Hepatocyte (in vitro differentiated cells): ENCODE results near the gene GALNT15. TPM values are rescaled to one million over a fixed set of nuclear protein-coding genes. Genes with fewer than 3 reads are reported as not detected.

ENCODE experiments used
- DNase-seq: peaks from one replicate; pipeline ENCODE4 v3.0.0-alpha.2; 2016; ENCODE audit warnings: low spot score
- H2AFZ ChIP-seq: fragments of 200-600 bp; sonication (generic); 2 replicates; pipeline ENCODE4 v1.6.0; 2016; ENCODE audit warnings: antibody characterized with exemption, mild to moderate bottlenecking
- H3K27ac ChIP-seq: fragments of 200-600 bp; sonication (generic); 2 replicates; pipeline ENCODE4 v1.5.1; 2016; ENCODE audit warnings: mild to moderate bottlenecking
- H3K27me3 ChIP-seq: fragments of 200-600 bp; sonication (generic); 2 replicates; pipeline ENCODE4 v1.6.1; 2016
- H3K36me3 ChIP-seq: fragments of 200-600 bp; sonication (generic); replicated peaks from 2 replicates; pipeline ENCODE4 v1.5.1; 2016; ENCODE audit warnings: low read depth; ENCODE audit not compliant: insufficient read depth
- H3K4me1 ChIP-seq: fragments of 200-600 bp; sonication (generic); 2 replicates; pipeline ENCODE4 v1.5.1; 2016; ENCODE audit warnings: mild to moderate bottlenecking, moderate library complexity; ENCODE audit not compliant: insufficient read depth
- H3K4me2 ChIP-seq: fragments of 200-600 bp; sonication (generic); 2 replicates; pipeline ENCODE4 v1.6.0; 2016
- H3K4me3 ChIP-seq: fragments of 200-600 bp; sonication (generic); 2 replicates; pipeline ENCODE4 v1.5.1; 2016; ENCODE audit warnings: mild to moderate bottlenecking
- H3K79me2 ChIP-seq: fragments of 200-600 bp; sonication (generic); 2 replicates; pipeline ENCODE4 v1.6.0; 2017; ENCODE audit warnings: mild to moderate bottlenecking
- H3K9me2 ChIP-seq: fragments of 200-600 bp; sonication (generic); replicated peaks from 2 replicates; pipeline ENCODE4 v1.6.0; 2017; ENCODE audit warnings: mild to moderate bottlenecking; ENCODE audit not compliant: insufficient read depth
- H3K9me3 ChIP-seq: fragments of 200-600 bp; sonication (generic); 2 replicates; pipeline ENCODE4 v1.5.1; 2016; ENCODE audit warnings: low read depth, mild to moderate bottlenecking
- H4K20me1 ChIP-seq: fragments of 200-600 bp; sonication (generic); 2 replicates; pipeline ENCODE4 v1.6.0; 2016; ENCODE audit warnings: mild to moderate bottlenecking; ENCODE audit not compliant: insufficient read depth, poor library complexity, severe bottlenecking
- EZH2 ChIP-seq: fragments of 200-600 bp; sonication (generic); IDR thresholded peaks from 2 replicates; pipeline ENCODE4 v1.6.1; 2016; ENCODE audit warnings: antibody characterized with exemption, mild to moderate bottlenecking, borderline replicate concordance
- EZH2phosphoT487 ChIP-seq: fragments of 200-600 bp; sonication (generic); IDR thresholded peaks from one replicate; pipeline ENCODE4 v1.6.1; 2018; ENCODE audit warnings: antibody characterized with exemption, mild to moderate bottlenecking, low read depth, moderate library complexity; ENCODE audit not compliant: unreplicated experiment, severe bottlenecking
- WGBS: methylation state at CpG from one replicate; pipeline ENCODE4 v1.1.6; 2016; ENCODE audit warnings: low lambda C conversion rate; ENCODE audit errors: missing lambda C conversion rate; 5-methylcytosine and 5-hydroxymethylcytosine counted together
- polyA plus RNA-seq: library from polyadenylated mRNA; unstranded; fragments of >200 nt; fragmentation: Nextera tagmentation; extraction: Ambion mirVana; gene quantifications from 2 replicates; pipeline ENCODE4 v1.2.1, GENCODE V29; 2016
- total RNA-seq: library from RNA; depleted of rRNA; stranded (reverse); fragments of >200 nt; gene quantifications from 2 replicates; pipeline ENCODE4 v1.2.3, GENCODE V29; 2014
- TF ChIP-seq, protein P1 (sequence below): fragments of 200-600 bp; sonication (generic); IDR thresholded peaks from 2 replicates; pipeline ENCODE4 v1.5.1; 2016; ENCODE audit warnings: antibody characterized with exemption, mild to moderate bottlenecking; ENCODE audit not compliant: poor library complexity

The GALNT15 gene
- total and polyA plus RNA-seq, 2 experiments from 2014 or later = 1.1 to 1.4 TPM

DNA sequence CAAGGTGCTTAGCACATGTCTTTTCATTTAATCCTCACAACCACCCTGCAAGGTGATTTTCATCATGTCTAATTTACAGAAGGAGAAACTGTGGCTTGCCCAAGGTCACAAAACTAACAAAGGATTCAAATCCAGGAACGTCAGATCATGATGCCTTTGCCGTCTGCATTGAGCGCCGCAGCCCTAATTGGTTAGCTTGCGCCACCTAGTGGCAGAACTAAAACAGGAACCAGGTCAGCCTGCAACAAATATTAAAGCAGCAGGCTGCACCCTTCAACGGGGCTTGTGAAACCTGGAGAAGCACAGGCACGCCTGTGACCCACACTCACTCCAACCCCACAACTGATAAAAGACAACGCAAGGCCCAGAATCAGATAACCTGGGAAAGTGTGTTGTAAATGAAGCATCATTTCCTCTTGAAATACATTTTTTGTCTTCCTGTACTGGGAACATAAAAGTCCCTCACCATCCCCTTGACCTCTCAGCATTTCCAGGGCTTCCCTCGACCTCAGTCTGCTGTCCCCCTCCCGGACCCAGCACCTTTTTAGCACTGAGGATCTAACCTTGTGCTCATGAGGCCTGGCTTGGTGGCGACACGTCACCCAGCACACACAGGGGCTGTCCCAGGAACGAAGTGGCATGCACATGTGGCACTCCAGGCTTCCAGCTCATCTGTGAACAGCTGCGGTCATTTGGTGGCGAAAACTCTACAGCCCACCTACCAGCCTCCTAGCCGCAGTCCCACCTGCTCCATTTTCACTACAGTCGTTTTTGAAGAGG lies 73.0 kb downstream of the GALNT15 start:
- Histone ChIP-seq H3K4me2 (no peak overlapping the region), H3K4me3 (no peak overlapping the region), H4K20me1 (no peaks in the 10 kb centered on the region), H3K9me3 (no peaks in the 10 kb centered on the region), H3K79me2 (no peaks in the 10 kb centered on the region), H3K36me3 (no peaks in the 10 kb centered on the region), H3K4me1 (peaks cover 8% of the 10 kb centered on the region), H3K27me3 (no peaks in the 10 kb centered on the region), H3K9me2 (no peaks in the 10 kb centered on the region), H2AFZ (no peak overlapping the region), H3K27ac (no peak overlapping the region)
- DNase-seq = peak; percentile 92
- 36% methylated on average over 17 of the region's 17 CpGs for WGBS
- TF ChIP-seq EZH2 (no peak), EZH2phosphoT487 (no peak)
- TF ChIP-seq, protein P1, sequence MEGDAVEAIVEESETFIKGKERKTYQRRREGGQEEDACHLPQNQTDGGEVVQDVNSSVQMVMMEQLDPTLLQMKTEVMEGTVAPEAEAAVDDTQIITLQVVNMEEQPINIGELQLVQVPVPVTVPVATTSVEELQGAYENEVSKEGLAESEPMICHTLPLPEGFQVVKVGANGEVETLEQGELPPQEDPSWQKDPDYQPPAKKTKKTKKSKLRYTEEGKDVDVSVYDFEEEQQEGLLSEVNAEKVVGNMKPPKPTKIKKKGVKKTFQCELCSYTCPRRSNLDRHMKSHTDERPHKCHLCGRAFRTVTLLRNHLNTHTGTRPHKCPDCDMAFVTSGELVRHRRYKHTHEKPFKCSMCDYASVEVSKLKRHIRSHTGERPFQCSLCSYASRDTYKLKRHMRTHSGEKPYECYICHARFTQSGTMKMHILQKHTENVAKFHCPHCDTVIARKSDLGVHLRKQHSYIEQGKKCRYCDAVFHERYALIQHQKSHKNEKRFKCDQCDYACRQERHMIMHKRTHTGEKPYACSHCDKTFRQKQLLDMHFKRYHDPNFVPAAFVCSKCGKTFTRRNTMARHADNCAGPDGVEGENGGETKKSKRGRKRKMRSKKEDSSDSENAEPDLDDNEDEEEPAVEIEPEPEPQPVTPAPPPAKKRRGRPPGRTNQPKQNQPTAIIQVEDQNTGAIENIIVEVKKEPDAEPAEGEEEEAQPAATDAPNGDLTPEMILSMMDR = peak; percentile 98

DNA sequence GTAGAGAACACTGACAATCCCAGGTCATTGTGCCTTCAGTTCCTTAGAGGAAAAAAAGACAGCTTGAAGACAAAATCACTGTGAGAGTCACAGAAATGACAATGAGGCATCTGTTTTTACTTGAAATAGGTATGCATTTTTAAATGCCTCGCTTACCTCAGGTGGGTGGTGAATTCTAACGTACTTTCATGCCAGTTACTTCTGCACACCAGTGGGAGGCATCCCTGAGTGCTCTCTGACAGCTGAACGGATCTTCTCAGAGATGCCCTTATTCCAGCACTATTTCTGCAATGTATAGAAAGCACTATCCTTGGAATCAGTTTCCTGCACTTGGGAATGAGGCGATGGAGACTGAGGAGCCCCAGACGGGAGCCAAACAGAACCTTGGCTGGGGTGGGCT lies 74.1 kb downstream of the GALNT15 start:
- no peaks in the 10 kb centered on the region for H3K9me2 ChIP-seq
- H3K4me1 ChIP-seq = peaks cover 18% of the 10 kb centered on the region
- H3K4me3 ChIP-seq = no peak overlapping the region
- H3K79me2 ChIP-seq = no peaks in the 10 kb centered on the region
- H3K36me3 ChIP-seq = no peaks in the 10 kb centered on the region
- TF ChIP-seq, protein P1 = no peak
- TF ChIP-seq EZH2phosphoT487 (no peak), EZH2 (no peak)
- H3K4me2 ChIP-seq = no peak overlapping the region
- WGBS = 83% methylated on average over 5 of the region's 5 CpGs
- no peaks in the 10 kb centered on the region for H3K27me3 ChIP-seq
- H3K27ac ChIP-seq = no peak overlapping the region
- no peaks in the 10 kb centered on the region for H4K20me1 ChIP-seq
- no peak for DNase-seq
- no peaks in the 10 kb centered on the region for H3K9me3 ChIP-seq
- H2AFZ ChIP-seq = no peak overlapping the region

DNA sequence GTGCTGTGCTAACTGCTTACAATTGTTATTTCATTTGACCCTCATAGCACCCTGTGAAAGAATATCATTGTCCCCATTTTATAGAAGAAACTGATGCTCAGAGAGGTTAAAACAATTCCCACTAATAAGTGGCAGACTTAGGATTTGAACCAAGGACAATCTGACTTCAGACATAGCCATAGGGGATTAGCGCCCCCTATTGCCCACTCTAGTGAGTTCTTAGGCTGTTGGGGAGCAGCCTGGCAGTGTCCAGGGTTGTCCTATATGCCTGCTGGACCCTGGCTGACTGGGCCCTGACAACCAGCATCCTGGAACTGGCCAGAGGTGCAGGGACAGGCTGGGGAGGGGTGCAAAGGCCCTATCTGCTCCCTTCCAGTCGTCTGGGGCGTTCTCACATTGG lies 74.9 kb downstream of the GALNT15 start:
- H3K4me1 ChIP-seq = peaks cover 21% of the 10 kb centered on the region
- no peaks in the 10 kb centered on the region for H3K27me3 ChIP-seq
- DNase-seq = no peak
- no peaks in the 10 kb centered on the region for H3K36me3 ChIP-seq
- 33% methylated on average over 3 of the region's 3 CpGs for WGBS
- no peak for TF ChIP-seq EZH2
- TF ChIP-seq, protein P1 = peak; percentile 22
- TF ChIP-seq EZH2phosphoT487 = no peak
- H3K4me3 ChIP-seq = no peak overlapping the region
- H2AFZ ChIP-seq = no peak overlapping the region
- H4K20me1 ChIP-seq = no peaks in the 10 kb centered on the region
- H3K9me3 ChIP-seq = no peaks in the 10 kb centered on the region
- H3K9me2 ChIP-seq = no peaks in the 10 kb centered on the region
- no peaks in the 10 kb centered on the region for H3K79me2 ChIP-seq
- no peak overlapping the region for H3K27ac ChIP-seq
- no peak overlapping the region for H3K4me2 ChIP-seq
